HG03097 (cell line): Measurements from ENCODE around the gene GPR25.
"Not testable (repeated sequence)": the region's sequence is repeated elsewhere in the genome, so short reads cannot be mapped to it uniquely, and the experiment has no call there.

ENCODE experiments used
- ATAC-seq: cut with Tn5 transposase; IDR thresholded peaks from one replicate; pipeline ENCODE4 v1.9.1; 2021; ENCODE audit not compliant: unreplicated experiment, low FRiP score

The GPR25 gene

GRCh38 chr1:200909071-200909470 lies 36.3 kb downstream of the GPR25 start:
- ATAC-seq = peak; percentile 4

DNA sequence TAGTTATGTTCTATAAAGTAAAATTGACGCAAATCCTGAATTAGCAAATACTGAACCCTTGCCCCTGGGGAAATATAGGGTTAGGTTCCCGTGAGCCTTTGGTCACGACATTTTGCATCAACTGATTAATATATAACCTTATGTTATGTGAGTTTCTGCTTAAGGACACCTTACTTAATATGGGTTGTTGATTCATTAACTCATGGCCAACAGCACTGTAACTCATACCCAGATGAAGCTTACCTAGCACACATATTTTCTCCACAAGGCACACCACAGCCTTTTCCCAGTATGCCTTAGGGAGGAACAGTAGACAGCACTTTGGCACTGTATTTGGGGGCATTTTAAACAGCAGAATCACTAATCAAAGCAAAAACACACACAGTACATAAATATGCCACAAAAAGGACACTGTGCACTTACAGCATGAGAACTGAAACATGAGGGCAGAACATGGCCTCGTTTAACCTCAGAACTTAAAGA lies 37.0 kb downstream of the GPR25 start:
- ATAC-seq = peak; percentile 50

- no peak for ATAC-seq
Observed at GRCh38 chr1:200911361-200911760, 38.6 kb downstream of the GPR25 start.

GRCh38 chr1:200911936-200912335 lies 39.2 kb downstream of the GPR25 start:
- ATAC-seq = not testable (repeated sequence)

DNA sequence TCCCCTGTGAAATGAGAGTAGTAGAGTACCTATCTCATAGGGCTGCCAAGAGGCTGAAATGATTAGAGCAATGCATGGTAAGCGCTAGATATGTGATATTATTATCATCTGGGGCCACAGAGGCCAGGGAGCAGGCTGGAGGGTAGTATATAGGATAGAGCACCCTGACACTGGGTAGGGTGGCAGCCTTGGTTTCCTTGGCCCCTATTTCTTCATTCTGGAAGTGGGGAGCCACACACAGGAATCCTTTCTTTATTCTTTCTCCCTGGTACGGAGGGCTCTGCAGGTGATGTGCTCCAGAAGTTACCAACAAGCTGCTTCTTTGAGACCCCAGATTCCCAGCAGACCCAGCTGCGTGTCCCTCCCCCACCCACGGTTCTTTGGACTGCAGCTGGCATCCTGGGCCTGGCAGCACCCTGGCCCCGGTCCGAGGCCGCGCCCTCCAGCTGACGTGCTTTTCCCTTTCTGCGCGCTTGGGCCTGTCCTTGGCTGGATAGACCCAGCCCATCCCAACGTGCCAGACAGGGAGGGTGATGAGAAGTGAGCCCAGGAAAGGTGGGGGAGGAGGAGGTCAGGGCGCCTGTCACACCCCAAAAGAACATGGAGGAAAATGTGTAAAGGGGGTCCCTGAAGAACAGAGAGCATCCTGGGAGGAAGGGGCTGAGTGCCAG lies 40.1 kb downstream of the GPR25 start:
- ATAC-seq = no peak

GRCh38 chr1:200916152-200916551 lies 43.4 kb downstream of the GPR25 start:
- no peak for ATAC-seq

DNA sequence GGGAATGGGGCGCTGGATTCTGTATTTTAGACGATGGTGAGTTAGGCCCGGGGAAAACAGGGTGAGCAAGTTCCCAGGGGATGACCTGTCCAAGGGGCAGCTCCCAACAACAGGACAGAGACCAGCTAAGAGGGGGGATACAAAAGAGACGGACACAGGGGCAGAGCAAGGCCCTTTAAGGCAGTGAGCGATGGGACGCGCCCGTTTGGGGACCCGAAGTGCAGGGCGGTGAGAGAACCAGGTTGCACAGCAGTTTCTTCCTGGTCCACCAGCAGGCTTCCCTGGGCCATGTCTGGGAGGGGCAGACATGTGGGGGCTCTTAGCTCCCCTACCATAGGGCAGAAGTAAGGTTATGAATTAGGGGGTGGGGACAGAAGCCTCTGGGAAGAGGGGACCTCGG lies 43.9 kb downstream of the GPR25 start:
- ATAC-seq = no peak

DNA sequence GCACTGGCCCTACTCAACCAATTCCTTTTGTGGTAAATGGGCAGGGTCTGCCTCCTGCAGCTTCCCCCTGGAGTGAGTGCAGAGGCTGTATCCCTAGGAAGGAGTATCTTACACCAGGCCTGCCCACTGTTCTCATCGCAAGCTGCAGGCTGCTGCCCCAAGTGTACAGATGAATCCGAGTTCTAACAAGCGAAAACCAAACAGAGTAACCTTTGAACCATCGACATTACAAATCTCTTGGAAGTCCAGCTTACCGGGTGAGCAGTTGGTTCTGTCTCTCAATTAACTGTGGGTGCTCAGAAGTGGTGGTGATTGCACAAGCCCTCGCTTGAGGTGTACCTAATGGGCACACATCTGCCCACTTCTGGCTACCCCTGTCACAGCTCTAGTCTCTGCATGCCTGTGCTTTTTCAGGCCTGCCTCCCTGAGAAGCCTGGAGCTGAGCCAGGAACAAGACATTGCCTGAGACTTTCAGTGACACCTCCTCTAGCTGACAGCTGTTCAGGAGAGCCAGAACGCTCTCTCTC lies 44.6 kb downstream of the GPR25 start:
- ATAC-seq = no peak

GRCh38 chr1:200918006-200918405 lies 45.2 kb downstream of the GPR25 start:
- no peak for ATAC-seq

DNA sequence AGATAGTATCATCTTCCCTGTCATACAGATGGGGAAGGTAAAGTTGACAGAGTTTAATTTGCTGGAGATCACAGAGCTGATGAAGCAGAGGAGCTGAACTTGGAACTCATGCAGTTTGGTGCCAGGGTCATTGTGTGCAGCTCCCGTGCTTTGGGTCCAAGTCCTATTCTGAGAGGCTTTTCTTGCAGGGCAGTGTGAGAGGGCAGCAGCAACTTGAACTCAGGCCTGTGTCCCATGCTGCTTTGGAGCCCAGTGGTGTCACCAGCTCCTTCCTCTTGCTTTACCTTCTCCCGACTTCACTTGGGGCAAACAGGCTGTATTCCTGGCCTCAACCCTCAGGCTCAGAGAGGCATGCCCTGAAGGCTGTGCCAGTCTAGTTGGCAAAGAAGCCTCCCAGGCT lies 46.6 kb downstream of the GPR25 start:
- no peak for ATAC-seq

DNA sequence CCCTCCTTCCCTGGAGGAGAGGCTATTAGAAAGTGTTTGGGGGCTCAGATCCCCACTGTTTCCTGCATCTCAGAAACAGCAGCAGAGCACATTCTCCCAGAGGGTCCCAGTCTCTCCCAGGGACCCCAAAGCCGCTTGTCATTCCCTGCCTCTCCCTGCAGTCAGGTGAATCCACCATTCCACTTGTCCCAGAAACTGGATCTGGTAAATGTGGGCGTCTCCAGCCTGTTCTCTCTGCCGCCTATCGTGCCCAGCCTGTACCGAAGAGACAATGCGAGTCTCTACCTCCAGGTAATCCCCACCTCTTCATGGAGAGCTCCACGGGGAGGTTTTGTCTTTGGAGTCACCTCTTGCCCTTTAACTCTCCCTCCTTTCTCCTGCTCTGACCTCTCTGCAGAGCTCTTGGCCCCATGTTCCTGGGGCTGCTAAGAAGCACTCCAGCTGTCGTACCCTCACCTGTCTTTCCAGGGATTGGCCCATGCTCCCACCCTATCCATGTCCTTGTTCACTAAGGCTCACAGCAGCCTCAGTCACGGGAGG lies 48.9 kb downstream of the GPR25 start:
- no peak for ATAC-seq

DNA sequence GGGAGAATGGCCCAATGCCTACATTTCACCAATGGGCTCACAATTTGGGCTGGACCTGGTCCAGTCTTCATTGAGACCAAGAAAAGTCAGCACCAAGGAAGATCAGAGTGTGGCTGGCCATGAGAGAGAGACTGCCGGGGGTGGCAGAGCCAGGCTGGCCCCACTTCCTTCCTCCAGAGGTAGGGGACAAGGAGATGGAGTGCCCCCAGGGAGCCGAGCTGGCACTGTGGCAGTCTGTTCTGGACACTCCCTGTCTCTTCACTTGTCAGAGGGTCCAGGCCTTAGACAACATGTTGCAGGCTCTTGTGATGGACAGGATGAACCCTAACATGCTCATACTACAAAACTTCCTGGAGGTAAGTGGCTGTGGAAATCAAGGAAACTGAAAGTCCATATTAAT lies 49.6 kb downstream of the GPR25 start:
- no peak for ATAC-seq

- ATAC-seq = no peak
Observed at GRCh38 chr1:200923601-200924000, 50.8 kb downstream of the GPR25 start.
